OCI-LY7 (cell line): ENCODE results near the gene SPRN. TPM values are rescaled to one million over a fixed set of nuclear protein-coding genes. Genes with fewer than 3 reads are reported as not detected.
"Not testable (repeated sequence)": the region's sequence is repeated elsewhere in the genome, so short reads cannot be mapped to it uniquely, and the experiment has no call there.

Experiments
- Bru-seq: library from RNA; stranded (reverse); fragments of 400-500 nt; gene quantifications from one replicate; lab custom pipeline; 2021; lab: Mats Ljungman, UMichigan
- BruChase-seq, 2 experiments: library from RNA; stranded (reverse); fragments of 400-500 nt; gene quantifications; one replicate each; lab custom pipeline; 2021; lab: Mats Ljungman, UMichigan
- BruUV-seq: library from RNA; stranded (reverse); fragments of 400-500 nt; replicated peaks from 2 replicates; lab custom pipeline; 2021; lab: Mats Ljungman, UMichigan
- CTCF ChIA-PET: fragments of 300-600 bp; sonication (Branson Sonifier 250); formaldehyde crosslinking; loops from one replicate; lab custom pipeline; 2022; ENCODE audit warnings: antibody characterized with exemption; ENCODE audit not compliant: unreplicated experiment; lab: Charles Lee
- POLR2A ChIA-PET: fragments of 300-600 bp; sonication (Branson Sonifier 250); formaldehyde crosslinking; loops from one replicate; lab custom pipeline; 2022; ENCODE audit warnings: antibody characterized with exemption; lab: Charles Lee
- DNase-seq: peaks from one replicate; pipeline ENCODE4 v3.0.0-alpha.2; 2015; ENCODE audit warnings: low spot score
- H2AFZ ChIP-seq: fragments of 200-600 bp; sonication (generic), shearing (Covaris generic); 2 replicates; pipeline ENCODE4 v1.6.1; 2014; ENCODE audit warnings: mild to moderate bottlenecking, antibody characterized with exemption, low read length, moderate library complexity
- H3K27ac ChIP-seq: fragments of 200-600 bp; sonication (generic); 2 replicates; pipeline ENCODE4 v1.5.1; 2014; ENCODE audit warnings: mixed run types, low read depth, mild to moderate bottlenecking, moderate library complexity, low read length, inconsistent platforms; ENCODE audit not compliant: poor library complexity, severe bottlenecking
- H3K36me3 ChIP-seq: fragments of 200-600 bp; sonication (generic); 2 replicates; pipeline ENCODE4 v1.6.1; 2014; ENCODE audit warnings: mild to moderate bottlenecking, antibody characterized with exemption, low read length, moderate library complexity, mixed read lengths; ENCODE audit not compliant: insufficient read depth
- H3K4me1 ChIP-seq: fragments of 200-600 bp; sonication (generic); 2 replicates; pipeline ENCODE4 v1.5.1; 2014; ENCODE audit warnings: mild to moderate bottlenecking, low read length; ENCODE audit not compliant: insufficient read depth, poor library complexity, severe bottlenecking
- H3K4me2 ChIP-seq: fragments of 200-600 bp; sonication (generic); 2 replicates; pipeline ENCODE4 v1.6.1; 2014; ENCODE audit warnings: mild to moderate bottlenecking, low read length
- H3K4me3 ChIP-seq: fragments of 200-600 bp; sonication (generic); 2 replicates; pipeline ENCODE4 v1.5.1; 2014; ENCODE audit warnings: mild to moderate bottlenecking, low read depth, low read length; ENCODE audit not compliant: poor library complexity, severe bottlenecking
- H3K79me2 ChIP-seq: fragments of 200-600 bp; sonication (generic); 2 replicates; pipeline ENCODE4 v1.6.1; 2016; ENCODE audit warnings: low read depth, mild to moderate bottlenecking, low read length, moderate library complexity, mixed read lengths; ENCODE audit not compliant: insufficient read depth
- H3K9me2 ChIP-seq: fragments of 200-600 bp; sonication (generic); 2 replicates; pipeline ENCODE4 v1.6.1; 2016; ENCODE audit warnings: mild to moderate bottlenecking, low read length, mixed read lengths; ENCODE audit not compliant: insufficient read depth
- H3K9me3 ChIP-seq: fragments of 200-600 bp; sonication (generic); 2 replicates; pipeline ENCODE4 v1.6.1; 2014; ENCODE audit warnings: mild to moderate bottlenecking, mixed run types, low read length, mixed read lengths
- H4K20me1 ChIP-seq: fragments of 200-600 bp; sonication (generic); 2 replicates; pipeline ENCODE4 v1.6.1; 2014; ENCODE audit warnings: mild to moderate bottlenecking, antibody characterized with exemption, low read length, moderate library complexity, mixed read lengths; ENCODE audit not compliant: insufficient read depth
- EZH2phosphoT487 ChIP-seq: fragments of 200-600 bp; sonication (generic); IDR thresholded peaks from 2 replicates; pipeline ENCODE4 v1.6.1; 2018; ENCODE audit warnings: low read depth, borderline replicate concordance, mild to moderate bottlenecking, mixed run types, antibody characterized with exemption, low read length, moderate library complexity, mixed read lengths
- intact Hi-C: fragments of 100-400 bp; cut with micrococcal nuclease; formaldehyde crosslinking; loops from one replicate; pipeline ENCODE4 v1.10.0; 2022; ENCODE audit not compliant: unreplicated experiment
- long read RNA-seq: library from polyadenylated mRNA; stranded (forward); transcript quantifications from one replicate; pipeline ENCODE4 v2.0.0, GENCODE V29; 2022
- total RNA-seq, 2 experiments: library from RNA; depleted of rRNA in 1 of 2; stranded (reverse); fragments of >200 nt in 1 of 2; shearing (Covaris generic) in 1 of 2; gene quantifications; 2 replicates each; pipeline ENCODE4 v1.2.3, GENCODE V29; 2014 to 2022
- TF ChIP-seq, protein P1 (sequence below): fragments of 200-600 bp; sonication (generic); conservative IDR thresholded peaks from 2 replicates; pipeline ENCODE4 v1.5.1; 2014; ENCODE audit warnings: mild to moderate bottlenecking, antibody characterized with exemption, low read length, moderate library complexity, mixed read lengths

Gene SPRN, protein sequence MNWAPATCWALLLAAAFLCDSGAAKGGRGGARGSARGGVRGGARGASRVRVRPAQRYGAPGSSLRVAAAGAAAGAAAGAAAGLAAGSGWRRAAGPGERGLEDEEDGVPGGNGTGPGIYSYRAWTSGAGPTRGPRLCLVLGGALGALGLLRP
- total RNA-seq (2014; rRNA removed; shearing (Covaris generic)) (not detected in 2 replicates), total RNA-seq (2022) (not detected in 2 replicates), Bru-seq, nascent RNA (not detected), BruChase-seq, experiment 1, labeled RNA remaining after a 6-hour chase (not detected), BruChase-seq, experiment 2, labeled RNA remaining after a 2-hour chase (not detected)
- long read RNA-seq: 0 reads

GRCh38 chr10:133424601-133425000, at the start of gene SPRN:
Gene SPRN (minus strand): TSS chr10:133424625. CDS start chr10:133423681, 944 bp downstream.
- POLR2A ChIA-PET, H3K4me3 ChIP-seq, H3K4me2 ChIP-seq, H3K79me2 ChIP-seq, H3K27ac ChIP-seq, DNase-seq, H3K9me3 ChIP-seq, H3K9me2 ChIP-seq, intact Hi-C loops, H2AFZ ChIP-seq, H3K4me1 ChIP-seq, CTCF ChIA-PET, BruUV-seq, H4K20me1 ChIP-seq: not testable (repeated sequence)
- H3K36me3 ChIP-seq: peaks cover 23% of the 10 kb centered on the region

DNA sequence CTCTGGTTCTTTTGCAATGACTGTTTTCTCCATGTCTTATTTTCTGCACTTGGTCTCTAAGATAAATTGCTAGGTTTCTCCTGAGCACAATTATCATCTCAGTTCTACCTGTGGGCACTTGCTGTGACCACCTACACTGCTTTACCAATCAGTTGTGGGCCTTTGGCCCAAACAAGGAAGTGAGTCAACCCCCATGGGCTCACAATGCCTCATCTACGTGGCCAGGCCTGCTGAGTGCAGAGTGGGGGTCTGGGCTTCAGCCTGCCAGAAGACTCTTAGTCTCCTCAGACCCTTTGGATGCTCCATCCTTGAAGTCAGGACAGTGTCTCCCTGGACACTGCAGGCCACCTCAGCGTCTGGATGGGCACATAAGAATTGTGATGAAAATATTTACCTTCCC, 49.6 kb upstream of the SPRN start:
- ChIA-PET POLR2A (no interaction called here), CTCF (no interaction called here)
- no peaks in the 10 kb centered on the region for H3K36me3 ChIP-seq
- H3K4me1 ChIP-seq: no peaks in the 10 kb centered on the region
- no TSS peak for BruUV-seq
- no peaks in the 10 kb centered on the region for H4K20me1 ChIP-seq
- H3K9me2 ChIP-seq: no peaks in the 10 kb centered on the region
- H3K9me3 ChIP-seq: no peaks in the 10 kb centered on the region
- intact Hi-C loops: no loop called here
- H3K4me3 ChIP-seq: no peak overlapping the region
- DNase-seq: no peak
- no peak overlapping the region for H2AFZ ChIP-seq
- H3K4me2 ChIP-seq: no peak overlapping the region
- TF ChIP-seq, protein P1, sequence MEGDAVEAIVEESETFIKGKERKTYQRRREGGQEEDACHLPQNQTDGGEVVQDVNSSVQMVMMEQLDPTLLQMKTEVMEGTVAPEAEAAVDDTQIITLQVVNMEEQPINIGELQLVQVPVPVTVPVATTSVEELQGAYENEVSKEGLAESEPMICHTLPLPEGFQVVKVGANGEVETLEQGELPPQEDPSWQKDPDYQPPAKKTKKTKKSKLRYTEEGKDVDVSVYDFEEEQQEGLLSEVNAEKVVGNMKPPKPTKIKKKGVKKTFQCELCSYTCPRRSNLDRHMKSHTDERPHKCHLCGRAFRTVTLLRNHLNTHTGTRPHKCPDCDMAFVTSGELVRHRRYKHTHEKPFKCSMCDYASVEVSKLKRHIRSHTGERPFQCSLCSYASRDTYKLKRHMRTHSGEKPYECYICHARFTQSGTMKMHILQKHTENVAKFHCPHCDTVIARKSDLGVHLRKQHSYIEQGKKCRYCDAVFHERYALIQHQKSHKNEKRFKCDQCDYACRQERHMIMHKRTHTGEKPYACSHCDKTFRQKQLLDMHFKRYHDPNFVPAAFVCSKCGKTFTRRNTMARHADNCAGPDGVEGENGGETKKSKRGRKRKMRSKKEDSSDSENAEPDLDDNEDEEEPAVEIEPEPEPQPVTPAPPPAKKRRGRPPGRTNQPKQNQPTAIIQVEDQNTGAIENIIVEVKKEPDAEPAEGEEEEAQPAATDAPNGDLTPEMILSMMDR: no peak
- no peak for TF ChIP-seq EZH2phosphoT487
- no peak overlapping the region for H3K27ac ChIP-seq
- no peaks in the 10 kb centered on the region for H3K79me2 ChIP-seq

DNA sequence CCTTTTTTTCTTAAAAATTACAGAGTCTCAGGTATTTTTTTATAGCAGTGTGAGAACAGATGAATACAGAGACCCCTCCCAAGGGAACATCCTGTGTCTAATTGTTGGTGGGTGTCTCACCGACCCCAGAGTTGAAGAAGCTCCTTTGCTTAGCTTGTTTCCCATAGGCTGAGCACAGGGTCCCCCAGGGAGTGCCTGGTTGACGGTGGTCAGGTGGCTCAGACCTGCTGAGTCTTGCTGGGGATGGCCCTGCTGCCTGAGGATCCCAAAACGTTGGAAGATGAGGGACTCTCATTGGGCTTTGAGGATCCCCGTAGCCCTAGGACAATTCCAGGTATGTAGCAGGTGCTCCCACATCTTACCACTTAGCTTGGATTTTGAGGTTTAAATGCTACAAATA, 48.8 kb upstream of the SPRN start:
- H3K4me3 ChIP-seq: no peak overlapping the region
- H3K27ac ChIP-seq: no peak overlapping the region
- CTCF ChIA-PET: no interaction called here
- intact Hi-C loops: no loop called here
- H4K20me1 ChIP-seq: no peaks in the 10 kb centered on the region
- POLR2A ChIA-PET: no interaction called here
- H3K4me2 ChIP-seq: no peak overlapping the region
- no TSS peak for BruUV-seq
- TF ChIP-seq, protein P1: no peak
- no peak for TF ChIP-seq EZH2phosphoT487
- H2AFZ ChIP-seq: no peak overlapping the region
- H3K36me3 ChIP-seq: no peaks in the 10 kb centered on the region
- DNase-seq: no peak
- H3K4me1 ChIP-seq: no peaks in the 10 kb centered on the region
- H3K9me3 ChIP-seq: no peaks in the 10 kb centered on the region
- H3K9me2 ChIP-seq: no peaks in the 10 kb centered on the region
- no peaks in the 10 kb centered on the region for H3K79me2 ChIP-seq
